Thymus (tissue), 11 donors: ENCODE data around the gene DISP3. TPM values are rescaled to one million over a fixed set of nuclear protein-coding genes. Genes with fewer than 3 reads are reported as not detected.

Source experiments
- DNase-seq, 9 donors: peaks; one replicate each; pipeline ENCODE4 v3.0.0-alpha.2; 2013; ENCODE audit warnings: low spot score in 9 of 9, low read depth in 6 of 9, missing footprints in 1 of 9
- H3K27ac ChIP-seq, 2 donors: one replicate each; pipeline ENCODE4 v1.5.1; 2013; ENCODE audit warnings: control low read depth in 1 of 2, low read depth in 1 of 2, low read length in 1 of 2, mild to moderate bottlenecking in 1 of 2, moderate library complexity in 1 of 2
- H3K27me3 ChIP-seq, 2 donors: one replicate each; pipeline ENCODE4 v1.5.1; 2013; ENCODE audit warnings: low read length in 1 of 2; ENCODE audit not compliant: control insufficient read depth in 2 of 2, insufficient read depth in 1 of 2
- H3K36me3 ChIP-seq, 2 donors: one replicate each; pipeline ENCODE4 v1.5.1; 2013; ENCODE audit warnings: low read length in 1 of 2, mild to moderate bottlenecking in 1 of 2, moderate library complexity in 1 of 2; ENCODE audit not compliant: control insufficient read depth in 2 of 2, insufficient read depth in 2 of 2
- H3K4me1 ChIP-seq, 2 donors: one replicate each; pipeline ENCODE4 v1.5.1; 2013; ENCODE audit warnings: low read length in 2 of 2; ENCODE audit not compliant: control insufficient read depth in 2 of 2, insufficient read depth in 2 of 2
- H3K4me3 ChIP-seq, 2 donors: one replicate each; pipeline ENCODE4 v1.5.1; 2013; ENCODE audit warnings: low read length in 2 of 2, control low read depth in 1 of 2, mild to moderate bottlenecking in 1 of 2
- H3K9me3 ChIP-seq, 2 donors: one replicate each; pipeline ENCODE4 v1.5.1; 2013; ENCODE audit warnings: low read length in 1 of 2, mild to moderate bottlenecking in 1 of 2; ENCODE audit not compliant: control insufficient read depth in 2 of 2, insufficient read depth in 1 of 2
- WGBS: extraction: QIAGEN DNeasy Blood & Tissue Kit; methylation state at CpG from one replicate; pipeline ENCODE4 v1.1.7; 2013; 5-methylcytosine and 5-hydroxymethylcytosine counted together
- polyA plus RNA-seq: library from polyadenylated mRNA; stranded (reverse); fragments of 200-250 nt; gene quantifications from one replicate; pipeline ENCODE4 v1.2.3, GENCODE V29; 2013
- total RNA-seq: library from RNA; stranded (reverse); fragments of 120-200 nt; gene quantifications from one replicate; pipeline ENCODE4 v1.2.4, GENCODE V29; 2013
- donor health status: healthy.

DISP3 gene
- total and polyA plus RNA-seq, 2 donors = 0.28 to 0.82 TPM

- WGBS = 62% methylated on average over 10 of the region's 10 CpGs
- no peak overlapping the region for H3K4me3 ChIP-seq
- no peak overlapping the region for H3K27ac ChIP-seq
- no peaks in the 10 kb centered on the region for H3K36me3 ChIP-seq
- no peaks in the 10 kb centered on the region for H3K9me3 ChIP-seq
- no peak for DNase-seq
- peaks cover 0 to 22% of the 10 kb centered on the region in 2 donors for H3K27me3 ChIP-seq
- no peaks in the 10 kb centered on the region for H3K4me1 ChIP-seq
These were observed 8.3 kb downstream of the DISP3 start for GRCh38 chr1:11487196-11487751.

- no peak overlapping the region for H3K27ac ChIP-seq
- H3K36me3 ChIP-seq = no peaks in the 10 kb centered on the region
- 90% methylated on average over 9 of the region's 9 CpGs for WGBS
- no peak for DNase-seq
- no peaks in the 10 kb centered on the region for H3K4me1 ChIP-seq
- no peaks in the 10 kb centered on the region for H3K9me3 ChIP-seq
- peaks cover 0 to 16% of the 10 kb centered on the region in 2 donors for H3K27me3 ChIP-seq
- no peak overlapping the region for H3K4me3 ChIP-seq
These were observed 9.3 kb downstream of the DISP3 start for GRCh38 chr1:11488201-11488770.

- DNase-seq = no peak
- Histone ChIP-seq H3K4me3 (no peak overlapping the region), H3K27me3 (peaks cover 0 to 16% of the 10 kb centered on the region in 2 donors), H3K36me3 (no peaks in the 10 kb centered on the region), H3K9me3 (no peaks in the 10 kb centered on the region), H3K27ac (no peak overlapping the region), H3K4me1 (no peaks in the 10 kb centered on the region)
- WGBS = 79% methylated on average over 11 of the region's 11 CpGs
These were observed 10.1 kb downstream of the DISP3 start for GRCh38 chr1:11488966-11489625.

GRCh38 chr1:11492235-11492634, 13.3 kb downstream of the DISP3 start:
- peaks cover 0 to 4% of the 10 kb centered on the region in 2 donors for H3K27me3 ChIP-seq
- WGBS = 76% methylated on average over 7 of the region's 7 CpGs
- H3K36me3 ChIP-seq = no peaks in the 10 kb centered on the region
- no peak overlapping the region for H3K4me3 ChIP-seq
- no peak overlapping the region for H3K27ac ChIP-seq
- no peaks in the 10 kb centered on the region for H3K9me3 ChIP-seq
- no peak for DNase-seq
- no peaks in the 10 kb centered on the region for H3K4me1 ChIP-seq

- Histone ChIP-seq H3K27me3 (no peaks in the 10 kb centered on the region), H3K36me3 (no peaks in the 10 kb centered on the region), H3K4me1 (no peaks in the 10 kb centered on the region), H3K9me3 (no peaks in the 10 kb centered on the region), H3K4me3 (no peak overlapping the region), H3K27ac (no peak overlapping the region)
- 81% methylated on average over 9 of the region's 9 CpGs for WGBS
- no peak for DNase-seq
These were observed 15.2 kb downstream of the DISP3 start for GRCh38 chr1:11493972-11494655.

- H3K36me3 ChIP-seq = no peaks in the 10 kb centered on the region
- no peaks in the 10 kb centered on the region for H3K9me3 ChIP-seq
- WGBS = 92% methylated on average over 3 of the region's 3 CpGs
- no peak for DNase-seq
- no peak overlapping the region for H3K27ac ChIP-seq
- no peak overlapping the region for H3K4me3 ChIP-seq
- H3K4me1 ChIP-seq = no peaks in the 10 kb centered on the region
- peaks cover 0 to under 1% of the 10 kb centered on the region in 2 donors for H3K27me3 ChIP-seq
These were observed 15.8 kb downstream of the DISP3 start for GRCh38 chr1:11494771-11495170.

GRCh38 chr1:11495579-11495978, 16.6 kb downstream of the DISP3 start:
- DNase-seq = no peak
- Histone ChIP-seq H3K4me3 (no peak overlapping the region), H3K4me1 (no peaks in the 10 kb centered on the region), H3K27me3 (peaks cover 0 to 6% of the 10 kb centered on the region in 2 donors), H3K27ac (no peak overlapping the region), H3K9me3 (no peaks in the 10 kb centered on the region), H3K36me3 (no peaks in the 10 kb centered on the region)
- 84% methylated on average over 3 of the region's 3 CpGs for WGBS

GRCh38 chr1:11496551-11497080, 17.7 kb downstream of the DISP3 start:
- Histone ChIP-seq H3K36me3 (no peaks in the 10 kb centered on the region), H3K27me3 (peaks cover 0 to 16% of the 10 kb centered on the region in 2 donors), H3K9me3 (peaks cover 1 to 9% of the 10 kb centered on the region in 2 donors), H3K4me3 (no peak overlapping the region), H3K27ac (no peak overlapping the region), H3K4me1 (no peaks in the 10 kb centered on the region)
- DNase-seq = no peak
- 79% methylated on average over 8 of the region's 8 CpGs for WGBS
